ENCODE results near the gene GRB10. TPM values are rescaled to one million over a fixed set of nuclear protein-coding genes. Genes with fewer than 3 reads are reported as not detected.

The GRB10 gene
- total and polyA plus RNA-seq, 2 experiments from 2014 or later = 35.0 to 154 TPM

- Mint-ChIP-seq H3K36me3 (ENCODE audit: low read depth) (peaks cover 42% of the 10 kb centered on the region), H3K27me3 (ENCODE audit: insufficient read depth, low read depth, poor library complexity) (peaks cover 11% of the 10 kb centered on the region), H3K4me3 (no peak overlapping the region), H3K9me3 (peaks cover 16% of the 10 kb centered on the region), H3K27ac (no peak overlapping the region), H3K4me1 (peaks cover 48% of the 10 kb centered on the region)
- H3K4me3 ChIP-seq = peak overlapping the region; percentile 88; the same call in 1 of the 2 replicates
- no peaks in the 10 kb centered on the region; the same call in 1 of the 2 replicates for H3F3A ChIP-seq (replicated peaks; ENCODE audit: low read depth)
- peaks cover 10% of the 10 kb centered on the region for H3K27me3 ChIP-seq (ENCODE audit: insufficient read depth)
- no peak overlapping the region for H2AFZ ChIP-seq
- ATAC-seq (no peak), DNase-seq (ENCODE audit: low spot score) (no peak)
- H3K9me2 ChIP-seq (ENCODE audit: insufficient read depth) = 0 out of 2 replicates have a peak, but pooled peaks cover 2% of the 10 kb centered on the region
- peaks cover 64% of the 10 kb centered on the region for H4K20me1 ChIP-seq (replicated peaks; ENCODE audit: insufficient read depth)
- H3K4me2 ChIP-seq = peak overlapping the region; percentile 92
- no peaks in the 10 kb centered on the region for H3K36me3 ChIP-seq (ENCODE audit: insufficient read depth)
- H3K27ac ChIP-seq (ENCODE audit: low read depth) = no peak overlapping the region
- TF ChIP-seq ETS1 (IDR thresholded peaks at IDR 0.05) = no peak
- no peak for TF ChIP-seq ZNF114 (CRISPR knock-in tag; IDR thresholded peaks at IDR 0.05)
- no peak for TF ChIP-seq POLR2AphosphoS5 (IDR thresholded peaks at IDR 0.05; ENCODE audit: low read depth)
- no peak for TF ChIP-seq ZNF331 (CRISPR knock-in tag; IDR thresholded peaks at IDR 0.05; ENCODE audit: low read depth)
- no peak for TF ChIP-seq CREB1 (CRISPR knock-in tag; IDR thresholded peaks at IDR 0.05; ENCODE audit: low read depth)
- TF ChIP-seq ZNF462 (CRISPR knock-in tag; IDR thresholded peaks at IDR 0.05) = no peak
- TF ChIP-seq EZH2 (IDR thresholded peaks at IDR 0.05; ENCODE audit: low read depth, unreplicated experiment) = no peak
- TF ChIP-seq STAT1 (IDR thresholded peaks at IDR 0.05; ENCODE audit: unreplicated experiment) = no peak
- no peak for TF ChIP-seq CTCF (conservative IDR thresholded peaks at IDR 0.05; ENCODE audit: low read depth in 2 of 2)
- no peak for TF ChIP-seq EZH2phosphoT487 (IDR thresholded peaks at IDR 0.05; ENCODE audit: unreplicated experiment)
- TF ChIP-seq NANOG (IDR thresholded peaks at IDR 0.05; ENCODE audit: borderline replicate concordance) = no peak
- no peak for TF ChIP-seq JUNB (IDR thresholded peaks at IDR 0.05; ENCODE audit: unreplicated experiment)
- no peak for TF ChIP-seq REST (IDR thresholded peaks at IDR 0.05; ENCODE audit: unreplicated experiment)
- peaks cover 97% of the 10 kb centered on the region for H3K79me2 ChIP-seq (replicated peaks; ENCODE audit: insufficient read depth)
- peaks cover 37% of the 10 kb centered on the region for H3K4me1 ChIP-seq (ENCODE audit: insufficient read depth)
Measured at GRCh38 chr7:50783801-50784507, 1.3 kb upstream of the GRB10 start.

All from GM23338 (cell line).